ENCODE data around the gene MFSD2A. TPM values are rescaled to one million over a fixed set of nuclear protein-coding genes. Genes with fewer than 3 reads are reported as not detected.

The MFSD2A gene
- total RNA-seq, 8 experiments from 2014 or later = 2.4 to 48.6 (median 25.8) TPM

DNA sequence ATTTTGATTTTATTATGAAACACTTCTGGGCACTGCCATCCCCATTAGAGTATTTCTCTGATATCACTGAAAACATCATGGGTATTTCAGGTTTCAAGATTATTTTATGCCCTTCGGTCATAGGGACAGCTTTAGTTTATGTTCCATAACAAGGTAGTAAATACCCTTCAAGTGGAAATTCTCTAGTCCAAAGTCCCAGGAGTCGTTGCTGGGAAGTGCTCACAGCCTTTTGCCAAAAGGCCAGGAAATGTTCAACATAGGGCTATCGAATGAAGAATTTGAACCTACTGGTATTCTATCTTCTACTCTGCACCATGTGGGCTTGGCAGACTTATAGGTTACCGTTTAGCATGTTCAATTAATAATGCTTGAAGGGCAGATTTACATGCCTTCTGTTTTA, 7.7 kb upstream of the MFSD2A start:
- in situ Hi-C loops (cut with MboI; ENCODE audit: low pct_unique_long_range_greater_than_20kb in 2 of 9, low sequenced_read_pairs in 9 of 9, unreplicated experiment in 9 of 9) = no loop called here
- 0 to 88% (median 58%) methylated on average over 1 to 4 of the region's 4 CpGs; no CpG with 5 or more reads in 1 of the 10 experiments for WGBS, 10 experiments
- no peak for ATAC-seq (replicated peaks in 6 of 8)
- peaks cover 4 to 8% of the 10 kb centered on the region in 2 donors for H3K4me1 ChIP-seq (replicated peaks in 1 of 2)
- H3K4me3 ChIP-seq = no peak overlapping the region
- H3K27ac ChIP-seq = no peak overlapping the region

- 33 to 100% (median 91%) methylated on average over 1 to 2 of the region's 2 CpGs; no CpG with 5 or more reads in 4 of the 10 experiments for WGBS, 10 experiments
- no peak overlapping the region for H3K4me3 ChIP-seq
- in situ Hi-C loops (cut with MboI; ENCODE audit: low pct_unique_long_range_greater_than_20kb in 2 of 9, low sequenced_read_pairs in 9 of 9, unreplicated experiment in 9 of 9) = loop anchor here in 2 of 9 experiments (25.0 kb wide), 1 partner anchor 138 kb away; no protein-coding TSS in a partner anchor
Measured at GRCh38 chr1:39949891-39950290, 5.1 kb upstream of the MFSD2A start.

GRCh38 chr1:39951926-39952325, 3.0 kb upstream of the MFSD2A start:
- H3K4me3 ChIP-seq = no peak overlapping the region
- H3K4me1 ChIP-seq (replicated peaks in 1 of 2) = peaks cover 29 to 36% of the 10 kb centered on the region in 2 donors
- no peak for ATAC-seq (replicated peaks in 6 of 8)
- peak overlapping the region in 1 of 2 donors; percentile 61 for H3K27ac ChIP-seq
- in situ Hi-C loops (cut with MboI; ENCODE audit: low pct_unique_long_range_greater_than_20kb in 2 of 9, low sequenced_read_pairs in 9 of 9, unreplicated experiment in 9 of 9) = loop anchor here in 2 of 9 experiments (25.0 kb wide), 1 partner anchor 140 kb away; no protein-coding TSS in a partner anchor
- WGBS, 10 experiments = 60 to 100% (median 85%) methylated on average over 1 to 3 of the region's 3 CpGs; no CpG with 5 or more reads in 1 of the 10 experiments

More at GRCh38 chr1:39949891-39950290, 5.1 kb upstream of the MFSD2A start:
- ATAC-seq (replicated peaks in 6 of 8) = peak in 1 of 8 experiments; percentile 23
- H3K27ac ChIP-seq = no peak overlapping the region
- H3K4me1 ChIP-seq (replicated peaks in 1 of 2) = peaks cover 23 to 31% of the 10 kb centered on the region in 2 donors

DNA sequence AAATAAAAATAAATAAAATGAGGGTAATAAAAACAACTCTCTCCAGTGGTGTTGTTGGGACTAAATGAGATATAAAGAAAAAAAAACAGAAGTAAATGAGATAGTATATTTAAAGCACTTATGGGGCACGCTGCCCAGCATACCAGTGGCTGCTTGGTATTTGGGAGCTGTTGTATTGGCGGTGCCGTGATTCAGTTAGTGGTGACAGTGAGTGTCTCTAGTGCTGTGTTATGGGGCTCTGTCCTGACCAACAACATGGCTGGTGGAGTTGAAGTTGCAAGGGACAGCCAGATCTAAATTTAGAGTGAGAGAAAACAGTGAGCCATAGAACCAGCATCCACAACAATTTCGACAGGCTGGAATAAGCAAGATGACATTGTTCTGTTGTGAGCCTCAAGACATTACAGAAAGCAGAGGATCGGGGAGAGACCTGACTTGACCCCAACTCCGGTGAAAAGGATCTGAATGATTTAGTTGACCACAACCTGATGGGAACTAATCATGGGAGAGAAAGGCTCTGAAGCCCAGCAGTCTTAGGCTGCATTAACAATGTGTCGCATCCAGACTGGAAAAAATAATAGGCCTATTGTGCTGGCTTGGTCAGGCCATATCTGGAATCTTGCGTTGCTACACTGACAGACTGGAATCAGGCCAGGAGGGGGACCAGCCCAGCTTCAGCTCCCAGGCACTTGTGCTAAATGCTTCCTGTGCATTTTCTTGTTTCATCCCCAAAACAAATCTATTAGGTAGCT, 2.4 kb upstream of the MFSD2A start:
- ATAC-seq (replicated peaks in 6 of 8) = peak in 5 of 8 experiments; percentile 30 to 55 (median 51)
- H3K27ac ChIP-seq = peak overlapping the region; percentile 38 to 61

GRCh38 chr1:39954324-39954869, 548 bp upstream of the MFSD2A start:
- H3K4me3 ChIP-seq = peak overlapping the region; percentile 52 to 66 (median 60)
- WGBS, 10 experiments = 33 to 100% (median 85%) methylated on average over 1 to 10 of the region's 17 CpGs; no CpG with 5 or more reads in 1 of the 10 experiments

More for the DNA sequence above, 2.4 kb upstream of the MFSD2A start:
- in situ Hi-C loops (cut with MboI; ENCODE audit: low pct_unique_long_range_greater_than_20kb in 2 of 9, low sequenced_read_pairs in 9 of 9, unreplicated experiment in 9 of 9) = loop anchor here in 2 of 9 experiments (25.0 kb wide), 1 partner anchor 140 kb away; no protein-coding TSS in a partner anchor
- no peak overlapping the region for H3K4me3 ChIP-seq
- WGBS, 10 experiments = 34 to 100% (median 65%) methylated on average over 3 to 8 of the region's 8 CpGs
- peaks cover 29 to 36% of the 10 kb centered on the region in 2 donors for H3K4me1 ChIP-seq (replicated peaks in 1 of 2)

DNA sequence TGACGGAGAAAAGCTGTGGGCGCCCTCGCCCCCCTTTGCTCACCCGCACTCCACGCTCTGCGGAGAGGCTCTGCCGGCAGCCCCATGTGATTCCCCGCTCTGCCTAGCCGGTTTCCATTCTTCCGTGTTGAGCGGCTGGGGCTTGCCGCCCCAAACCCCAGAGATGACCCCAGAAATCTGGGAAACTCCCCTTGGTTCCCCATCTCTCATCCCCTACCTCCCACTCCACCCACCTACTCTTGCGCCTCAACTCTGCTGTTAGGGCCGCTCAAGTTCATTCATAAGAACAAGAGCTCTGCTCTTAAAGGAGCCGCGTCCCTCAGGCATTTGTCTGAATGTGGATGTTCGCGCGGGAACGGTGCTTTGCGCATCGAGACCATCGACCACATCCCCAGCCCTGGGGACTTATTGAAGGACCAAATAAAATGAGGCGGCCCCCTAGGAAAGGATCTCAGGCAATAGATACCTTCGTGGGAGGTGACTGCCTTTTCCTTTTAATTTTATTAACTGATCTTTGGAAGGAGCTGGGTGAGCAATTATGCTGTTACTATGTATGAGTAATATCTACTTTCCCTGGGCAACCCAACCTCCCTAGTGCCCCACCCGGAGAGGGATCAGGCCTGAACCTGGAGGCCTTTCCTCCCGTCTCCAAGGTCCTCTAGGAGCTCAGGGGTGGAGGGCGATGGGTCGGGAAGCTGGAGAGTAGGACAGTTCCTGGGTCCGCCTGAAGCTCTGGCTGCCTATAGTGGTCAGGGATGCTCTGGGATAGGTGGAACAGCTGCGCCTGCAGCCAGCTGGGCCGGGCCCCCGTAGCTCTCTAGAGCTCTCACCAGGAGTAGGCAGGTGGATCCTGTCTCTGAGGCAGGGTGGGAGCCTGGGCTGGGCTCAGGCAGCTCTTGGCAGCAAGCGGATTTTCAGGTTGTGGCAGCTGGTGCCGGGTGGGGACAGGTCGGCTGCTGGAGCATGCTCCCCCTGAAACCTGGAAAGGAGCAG, 898 bp downstream of the MFSD2A start:
- H3K27ac ChIP-seq = peak overlapping the region in 1 of 2 donors; percentile 38
- in situ Hi-C loops (cut with MboI; ENCODE audit: low pct_unique_long_range_greater_than_20kb in 2 of 9, low sequenced_read_pairs in 9 of 9, unreplicated experiment in 9 of 9) = loop anchor here in 2 of 9 experiments (25.0 kb wide), 1 partner anchor 144 kb away; no protein-coding TSS in a partner anchor
- H3K4me1 ChIP-seq (replicated peaks in 1 of 2) = peaks cover 29 to 36% of the 10 kb centered on the region in 2 donors
- peak; percentile 3 to 56 (median 26) for ATAC-seq (replicated peaks in 6 of 8)
- 0 to 14% (median 7%) methylated on average over 1 to 19 of the region's 36 CpGs; no CpG with 5 or more reads in 3 of the 10 experiments for WGBS, 10 experiments
- peak overlapping the region; percentile 52 to 66 (median 60) for H3K4me3 ChIP-seq

More at GRCh38 chr1:39954324-39954869, 548 bp upstream of the MFSD2A start:
- Histone ChIP-seq H3K27ac (peak overlapping the region; percentile 61 to 71), H3K4me1 (replicated peaks in 1 of 2) (peaks cover 29 to 36% of the 10 kb centered on the region in 2 donors)
- in situ Hi-C loops (cut with MboI; ENCODE audit: low pct_unique_long_range_greater_than_20kb in 2 of 9, low sequenced_read_pairs in 9 of 9, unreplicated experiment in 9 of 9) = loop anchor here in 2 of 9 experiments (25.0 kb wide), 1 partner anchor 142 kb away; no protein-coding TSS in a partner anchor
- ATAC-seq (replicated peaks in 6 of 8) = peak in 1 of 8 experiments; percentile 5

DNA sequence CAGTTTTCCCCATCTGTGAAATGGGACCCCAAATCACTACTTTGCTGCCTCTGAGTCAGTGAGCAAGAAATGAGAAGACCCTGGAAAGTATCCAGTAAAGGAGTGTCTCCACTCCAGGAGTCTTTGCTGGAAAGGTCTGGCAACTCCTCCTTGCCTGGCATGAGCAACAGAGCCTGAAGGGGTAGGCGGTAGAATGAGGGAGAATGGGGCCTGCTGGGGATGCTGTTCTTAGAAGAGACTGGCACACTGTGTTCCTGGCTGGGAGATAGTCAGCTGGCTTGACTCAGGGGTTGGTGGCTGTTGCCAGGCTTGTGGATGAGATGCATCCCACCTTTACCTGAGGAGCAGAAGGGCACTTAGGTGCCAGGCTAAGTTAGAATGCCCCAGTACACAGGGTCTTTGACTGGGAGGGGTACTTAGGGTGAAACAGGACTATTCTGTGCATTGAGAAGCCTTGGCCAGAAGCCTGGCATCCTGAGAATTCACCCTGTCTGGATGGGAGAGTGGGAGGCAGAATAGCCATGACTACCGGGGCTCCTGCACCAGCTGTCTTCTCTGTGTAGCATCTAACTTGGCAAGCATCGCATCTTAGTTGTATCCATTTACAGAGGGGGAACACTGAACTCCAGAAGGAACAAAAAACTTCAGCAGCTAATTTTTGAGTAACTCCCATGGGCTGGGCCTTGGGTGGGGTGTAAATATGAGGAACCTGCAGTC, 2.5 kb downstream of the MFSD2A start:
- ATAC-seq (replicated peaks in 6 of 8) = no peak
- in situ Hi-C loops (cut with MboI; ENCODE audit: low pct_unique_long_range_greater_than_20kb in 2 of 9, low sequenced_read_pairs in 9 of 9, unreplicated experiment in 9 of 9) = loop anchor here in 2 of 9 experiments (25.0 kb wide), 1 partner anchor 145 kb away; no protein-coding TSS in a partner anchor
- WGBS, 10 experiments = 79 to 100% (median 100%) methylated on average over 1 to 3 of the region's 3 CpGs; no CpG with 5 or more reads in 3 of the 10 experiments
- no peak overlapping the region for H3K4me3 ChIP-seq
- peaks cover 23 to 26% of the 10 kb centered on the region in 2 donors for H3K4me1 ChIP-seq (replicated peaks in 1 of 2)
- H3K27ac ChIP-seq = no peak overlapping the region

GRCh38 chr1:39958403-39959200, 3.7 kb downstream of the MFSD2A start:
- 65 to 100% (median 72%) methylated on average over 1 to 4 of the region's 7 CpGs; no CpG with 5 or more reads in 3 of the 10 experiments for WGBS, 10 experiments
- no peak for ATAC-seq (replicated peaks in 6 of 8)
- in situ Hi-C loops (cut with MboI; ENCODE audit: low pct_unique_long_range_greater_than_20kb in 2 of 9, low sequenced_read_pairs in 9 of 9, unreplicated experiment in 9 of 9) = loop anchor here in 2 of 9 experiments (25.0 kb wide), 1 partner anchor 146 kb away; no protein-coding TSS in a partner anchor
- no peak overlapping the region for H3K27ac ChIP-seq
- H3K4me1 ChIP-seq (replicated peaks in 1 of 2) = peaks cover 14 to 16% of the 10 kb centered on the region in 2 donors
- no peak overlapping the region for H3K4me3 ChIP-seq

DNA sequence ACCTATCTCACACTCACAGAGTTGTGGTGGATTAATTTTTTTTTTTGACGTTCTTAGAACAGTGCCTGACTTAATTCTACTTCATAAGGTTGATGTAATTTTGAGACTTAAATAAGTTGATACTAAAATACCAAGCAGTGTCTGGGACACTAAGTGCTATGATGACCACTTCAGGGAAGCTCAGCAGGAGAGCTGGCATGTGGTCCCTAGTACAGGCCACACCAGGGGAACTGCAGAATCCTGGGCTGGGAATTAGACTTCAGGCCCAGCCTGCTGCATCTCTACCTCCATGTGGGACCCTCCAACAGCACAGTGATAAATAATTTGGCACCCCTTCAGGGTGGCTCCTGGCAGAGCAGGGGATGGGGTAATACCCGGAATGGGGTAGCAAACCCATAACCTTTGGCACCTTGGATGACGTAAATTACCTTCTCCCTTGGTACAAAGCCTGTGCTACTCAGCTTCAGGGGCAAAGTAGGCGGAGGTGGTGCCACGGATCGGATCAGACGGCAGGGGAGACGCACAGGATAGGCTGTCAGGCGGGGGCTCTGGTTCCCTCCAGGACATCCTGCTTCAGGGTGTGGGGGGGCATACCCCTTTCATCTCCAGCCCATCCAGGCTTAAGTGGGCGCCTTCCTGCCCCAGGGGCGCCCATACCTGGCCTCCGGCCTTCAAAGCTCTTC, 4.8 kb downstream of the MFSD2A start:
- in situ Hi-C loops (cut with MboI; ENCODE audit: low pct_unique_long_range_greater_than_20kb in 2 of 9, low sequenced_read_pairs in 9 of 9, unreplicated experiment in 9 of 9) = loop anchor here in 3 of 9 experiments (10.0 to 25.0 kb wide), 2 partner anchors 135 to 147 kb away; no protein-coding TSS in a partner anchor
- no peak overlapping the region for H3K27ac ChIP-seq
- WGBS, 10 experiments = 83 to 100% (median 86%) methylated on average over 1 to 6 of the region's 12 CpGs; no CpG with 5 or more reads in 5 of the 10 experiments
- no peak overlapping the region for H3K4me3 ChIP-seq
- no peak for ATAC-seq (replicated peaks in 6 of 8)
- H3K4me1 ChIP-seq (replicated peaks in 1 of 2) = peaks cover 4 to 6% of the 10 kb centered on the region in 2 donors

- peak in 3 of 8 experiments; percentile 2 to 14 (median 13) for ATAC-seq (replicated peaks in 6 of 8)
- WGBS, 10 experiments = 80 to 100% (median 83%) methylated on average over 2 to 8 of the region's 13 CpGs; no CpG with 5 or more reads in 5 of the 10 experiments
- peaks cover 4 to 6% of the 10 kb centered on the region in 2 donors for H3K4me1 ChIP-seq (replicated peaks in 1 of 2)
- no peak overlapping the region for H3K27ac ChIP-seq
- in situ Hi-C loops (cut with MboI; ENCODE audit: low pct_unique_long_range_greater_than_20kb in 2 of 9, low sequenced_read_pairs in 9 of 9, unreplicated experiment in 9 of 9) = loop anchor here in 3 of 9 experiments (10.0 to 25.0 kb wide), 2 partner anchors 136 to 148 kb away; no protein-coding TSS in a partner anchor
- no peak overlapping the region for H3K4me3 ChIP-seq
Measured at GRCh38 chr1:39960431-39960958, 5.5 kb downstream of the MFSD2A start.
